Astrocyte (in vitro differentiated cells and primary cell): ENCODE measurements around the gene ERVH48-1. TPM values are rescaled to one million over a fixed set of nuclear protein-coding genes. Genes with fewer than 3 reads are reported as not detected.
A peak's percentile ranks its signal among the peaks of the same experiment; 100 is the strongest.

Source experiments
- DNase-seq: peaks from one replicate; pipeline ENCODE4 v3.0.0-alpha.2; 2010; ENCODE audit warnings: low read depth
- FAIRE-seq: peaks from 2 replicates; lab custom pipeline; 2011; peaks lifted over from hg19 to GRCh38; lab: Jason Lieb, UNC
- H2AFZ ChIP-seq: 2 replicates; pipeline ENCODE4 v1.6.0; 2012; ENCODE audit warnings: low read depth, low read length, inconsistent platforms
- H3K27ac ChIP-seq: 2 replicates; pipeline ENCODE4 v1.5.1; 2011; ENCODE audit warnings: low read depth, low read length, inconsistent platforms
- H3K27me3 ChIP-seq: 2 replicates; pipeline ENCODE4 v1.6.0; 2011; ENCODE audit warnings: low read length, inconsistent platforms; ENCODE audit not compliant: insufficient read depth
- H3K36me3 ChIP-seq: 2 replicates; pipeline ENCODE4 v1.5.1; 2011; ENCODE audit warnings: low read length, inconsistent platforms; ENCODE audit not compliant: insufficient read depth
- H3K4me1 ChIP-seq: 2 replicates; pipeline ENCODE4 v1.5.1; 2011; ENCODE audit warnings: low read length, inconsistent platforms; ENCODE audit not compliant: insufficient read depth
- H3K4me2 ChIP-seq: 2 replicates; pipeline ENCODE4 v1.6.0; 2012; ENCODE audit warnings: low read length, inconsistent platforms
- H3K4me3 ChIP-seq: 2 replicates; pipeline ENCODE4 v1.5.1; 2011; ENCODE audit warnings: low read depth, mild to moderate bottlenecking, low read length, inconsistent platforms; ENCODE audit not compliant: insufficient read depth
- H3K79me2 ChIP-seq: 2 replicates; pipeline ENCODE4 v1.6.0; 2012; ENCODE audit warnings: mild to moderate bottlenecking, low read length, inconsistent platforms; ENCODE audit not compliant: insufficient read depth
- H3K9ac ChIP-seq: 2 replicates; pipeline ENCODE4 v1.6.0; 2012; ENCODE audit warnings: mild to moderate bottlenecking, low read length, inconsistent platforms
- H3K9me3 ChIP-seq: 2 replicates; pipeline ENCODE4 v1.5.1; 2012; ENCODE audit warnings: low read depth, mild to moderate bottlenecking, low read length, inconsistent platforms; ENCODE audit not compliant: insufficient read depth
- H4K20me1 ChIP-seq: 2 replicates; pipeline ENCODE4 v1.6.0; 2012; ENCODE audit warnings: low read length, inconsistent platforms; ENCODE audit not compliant: insufficient read depth
- H3K27ac Mint-ChIP-seq: one replicate; pipeline ENCODE4 v1.8.0; 2021; ENCODE audit warnings: mild to moderate bottlenecking, mixed read lengths; ENCODE audit not compliant: unreplicated experiment
- H3K27me3 Mint-ChIP-seq: one replicate; pipeline ENCODE4 v1.8.0; 2021; ENCODE audit warnings: low read depth, mixed read lengths; ENCODE audit not compliant: unreplicated experiment
- H3K36me3 Mint-ChIP-seq: one replicate; pipeline ENCODE4 v1.8.0; 2021; ENCODE audit warnings: low read depth, mixed read lengths; ENCODE audit not compliant: unreplicated experiment
- H3K4me1 Mint-ChIP-seq: one replicate; pipeline ENCODE4 v1.8.0; 2021; ENCODE audit warnings: low read depth, mixed read lengths; ENCODE audit not compliant: unreplicated experiment
- H3K4me3 Mint-ChIP-seq: one replicate; pipeline ENCODE4 v1.8.0; 2021; ENCODE audit warnings: mild to moderate bottlenecking, moderate library complexity, mixed read lengths; ENCODE audit not compliant: unreplicated experiment
- H3K9me3 Mint-ChIP-seq: one replicate; pipeline ENCODE4 v1.8.0; 2021; ENCODE audit warnings: mild to moderate bottlenecking, mixed read lengths; ENCODE audit not compliant: unreplicated experiment
- CTCF ChIP-seq: IDR thresholded peaks from 2 replicates; pipeline ENCODE4 v1.5.1; 2011; ENCODE audit warnings: low read depth, mild to moderate bottlenecking, inconsistent platforms, low read length, moderate library complexity; ENCODE audit not compliant: insufficient read depth
- EZH2 ChIP-seq: IDR thresholded peaks from 2 replicates; pipeline ENCODE4 v1.6.1; 2012; ENCODE audit warnings: mild to moderate bottlenecking, low read length, inconsistent platforms; ENCODE audit not compliant: insufficient read depth
- total RNA-seq: library from RNA; stranded (reverse); gene quantifications from 2 replicates; pipeline ENCODE4 v1.2.1, GENCODE V29; 2021

Gene ERVH48-1
- total RNA-seq, 1 donor from 2014 or later: 1.1 TPM

- H3K36me3 Mint-ChIP-seq: no peaks in the 10 kb centered on the region
- no peaks in the 10 kb centered on the region for H3K79me2 ChIP-seq
- peak overlapping the region; percentile 36 for H3K27ac Mint-ChIP-seq
- H3K4me3 ChIP-seq: no peak overlapping the region
- no peaks in the 10 kb centered on the region for H3K9me3 ChIP-seq
- H3K4me3 Mint-ChIP-seq: peak overlapping the region; percentile 60
- no peak for TF ChIP-seq EZH2
- TF ChIP-seq CTCF: no peak
- peaks cover 5% of the 10 kb centered on the region for H3K4me1 ChIP-seq
- no peak overlapping the region for H3K27ac ChIP-seq
- H3K27me3 Mint-ChIP-seq: no peaks in the 10 kb centered on the region
- peak overlapping the region; percentile 83 for H3K4me2 ChIP-seq
- H3K36me3 ChIP-seq: no peaks in the 10 kb centered on the region
- H2AFZ ChIP-seq: peak overlapping the region; percentile 86
- no peaks in the 10 kb centered on the region for H3K9me3 Mint-ChIP-seq
- peaks cover 4% of the 10 kb centered on the region for H3K4me1 Mint-ChIP-seq
- no peak for DNase-seq
- H4K20me1 ChIP-seq: no peaks in the 10 kb centered on the region
- no peaks in the 10 kb centered on the region for H3K27me3 ChIP-seq
- H3K9ac ChIP-seq: peak overlapping the region; percentile 56
- no peak for FAIRE-seq
These were observed 1.0 kb downstream of the ERVH48-1 start for GRCh38 chr21:42924433-42924751.

DNA sequence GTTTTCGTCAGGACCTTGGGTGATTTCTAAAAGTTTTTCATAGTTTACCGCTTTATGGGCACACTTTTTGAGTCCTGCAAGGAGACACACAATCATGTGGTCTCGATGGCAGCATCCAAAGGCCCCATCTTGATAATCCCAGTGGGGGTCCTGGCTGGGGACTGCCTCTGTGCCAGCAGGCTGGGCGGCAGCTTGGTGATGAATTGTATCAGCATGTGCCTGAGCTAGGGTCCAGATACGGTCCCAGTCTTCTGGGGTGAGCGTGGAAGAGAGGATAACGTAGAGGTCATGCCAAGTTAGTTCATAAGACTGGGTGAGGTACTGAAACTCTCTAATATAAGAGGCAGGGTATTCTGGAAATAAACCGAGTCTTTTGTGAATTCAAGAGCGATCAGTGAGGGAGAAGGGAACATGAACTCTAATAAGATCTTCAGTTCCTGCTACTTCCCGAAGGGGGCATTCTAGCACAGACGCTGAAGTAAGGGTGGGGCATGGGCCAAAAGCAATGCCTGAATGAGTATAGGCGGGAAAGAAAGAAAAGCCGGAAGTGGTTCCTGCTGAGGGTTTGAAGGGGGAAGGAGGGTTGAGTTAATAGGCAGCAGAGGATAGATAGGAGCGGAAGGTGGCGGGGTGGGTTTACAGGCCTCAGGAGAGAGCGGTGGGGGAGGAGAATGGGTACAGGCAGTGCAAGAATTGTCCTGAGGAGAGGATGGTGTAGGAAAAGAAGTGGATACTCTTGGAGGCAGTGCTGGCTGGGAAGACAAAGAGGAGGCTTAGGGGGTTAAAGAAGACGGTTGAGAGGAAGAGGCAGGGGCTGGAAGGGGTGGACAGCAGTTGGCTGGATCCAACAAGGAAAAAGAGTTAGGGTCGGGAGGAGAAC is 1.6 kb downstream of the ERVH48-1 start:
- H3K36me3 Mint-ChIP-seq: no peaks in the 10 kb centered on the region
- peak overlapping the region; percentile 83 for H3K4me2 ChIP-seq
- no peak overlapping the region for H3K4me3 ChIP-seq
- no peak overlapping the region for H3K27ac ChIP-seq
- H3K79me2 ChIP-seq: no peaks in the 10 kb centered on the region
- no peaks in the 10 kb centered on the region for H3K9me3 ChIP-seq
- H3K27me3 ChIP-seq: no peaks in the 10 kb centered on the region
- H3K4me3 Mint-ChIP-seq: peak overlapping the region; percentile 60
- peak overlapping the region; percentile 36 for H3K27ac Mint-ChIP-seq
- no peaks in the 10 kb centered on the region for H3K9me3 Mint-ChIP-seq
- H3K36me3 ChIP-seq: no peaks in the 10 kb centered on the region
- H3K4me1 Mint-ChIP-seq: peaks cover 4% of the 10 kb centered on the region
- H4K20me1 ChIP-seq: no peaks in the 10 kb centered on the region
- TF ChIP-seq CTCF (peak; percentile 71), EZH2 (no peak)
- no peak for FAIRE-seq
- peak overlapping the region; percentile 56 for H3K9ac ChIP-seq
- DNase-seq: peak; percentile 73
- H3K27me3 Mint-ChIP-seq: no peaks in the 10 kb centered on the region
- peaks cover 5% of the 10 kb centered on the region for H3K4me1 ChIP-seq
- peak overlapping the region; percentile 86 for H2AFZ ChIP-seq

GRCh38 chr21:42922918-42923317 is 2.5 kb downstream of the ERVH48-1 start:
- Histone ChIP-seq H3K36me3 (no peaks in the 10 kb centered on the region), H3K9ac (no peak overlapping the region), H3K79me2 (no peaks in the 10 kb centered on the region), H3K4me1 (peaks cover 5% of the 10 kb centered on the region), H3K4me3 (no peak overlapping the region), H3K4me2 (no peak overlapping the region), H3K27me3 (no peaks in the 10 kb centered on the region), H4K20me1 (no peaks in the 10 kb centered on the region), H3K27ac (no peak overlapping the region), H3K9me3 (no peaks in the 10 kb centered on the region), H2AFZ (no peak overlapping the region)
- Mint-ChIP-seq H3K4me3 (no peak overlapping the region), H3K36me3 (no peaks in the 10 kb centered on the region), H3K27ac (no peak overlapping the region), H3K9me3 (peaks cover 3% of the 10 kb centered on the region), H3K27me3 (no peaks in the 10 kb centered on the region), H3K4me1 (peaks cover 4% of the 10 kb centered on the region)
- TF ChIP-seq CTCF (no peak), EZH2 (no peak)
- FAIRE-seq (no peak), DNase-seq (no peak)
